ENCODE measurements around the gene HS3ST4.

The HS3ST4 gene

GRCh38 chr16:25691519-25692091, at the start of gene HS3ST4:
HS3ST4 (plus strand) TSS chr16:25691959.
- DNase-seq (ENCODE audit: low read depth in 2 of 2) = no peak

- no peak for DNase-seq (ENCODE audit: low read depth in 2 of 2)
Measured at GRCh38 chr16:25643633-25644032, 48.1 kb upstream of the HS3ST4 start.

GRCh38 chr16:25656639-25657038, 35.1 kb upstream of the HS3ST4 start:
- DNase-seq (ENCODE audit: low read depth in 2 of 2) = no peak

- no peak for DNase-seq (ENCODE audit: low read depth in 2 of 2)
Measured at GRCh38 chr16:25676820-25677219, 14.9 kb upstream of the HS3ST4 start.

GRCh38 chr16:25679511-25679910, 12.2 kb upstream of the HS3ST4 start:
- DNase-seq (ENCODE audit: low read depth in 2 of 2) = no peak

- DNase-seq (ENCODE audit: low read depth in 2 of 2) = no peak
Measured at GRCh38 chr16:25689137-25689836, 2.5 kb upstream of the HS3ST4 start.

- DNase-seq (ENCODE audit: low read depth in 2 of 2) = no peak
Measured at GRCh38 chr16:25690552-25691143, 1.1 kb upstream of the HS3ST4 start.

GRCh38 chr16:25692351-25692741, 587 bp downstream of the HS3ST4 start:
- no peak for DNase-seq (ENCODE audit: low read depth in 2 of 2)

- no peak for DNase-seq (ENCODE audit: low read depth in 2 of 2)
Measured at GRCh38 chr16:25692742-25693508, 1.2 kb downstream of the HS3ST4 start.

- no peak for DNase-seq (ENCODE audit: low read depth in 2 of 2)
Measured at GRCh38 chr16:25693631-25694030, 1.9 kb downstream of the HS3ST4 start.

- DNase-seq (ENCODE audit: low read depth in 2 of 2) = no peak
Measured at GRCh38 chr16:25699069-25699468, 7.3 kb downstream of the HS3ST4 start.

- no peak for DNase-seq (ENCODE audit: low read depth in 2 of 2)
Measured at GRCh38 chr16:25700547-25700946, 8.8 kb downstream of the HS3ST4 start.

- DNase-seq (ENCODE audit: low read depth in 2 of 2) = no peak
Measured at GRCh38 chr16:25707553-25707952, 15.8 kb downstream of the HS3ST4 start.

GRCh38 chr16:25707982-25708583, 16.3 kb downstream of the HS3ST4 start:
- no peak for DNase-seq (ENCODE audit: low read depth in 2 of 2)

GRCh38 chr16:25709213-25709612, 17.5 kb downstream of the HS3ST4 start:
- no peak for DNase-seq (ENCODE audit: low read depth in 2 of 2)

GRCh38 chr16:25713785-25714570, 22.2 kb downstream of the HS3ST4 start:
- no peak for DNase-seq (ENCODE audit: low read depth in 2 of 2)

GRCh38 chr16:25716186-25716585, 24.4 kb downstream of the HS3ST4 start:
- no peak for DNase-seq (ENCODE audit: low read depth in 2 of 2)

- no peak for DNase-seq (ENCODE audit: low read depth in 2 of 2)
Measured at GRCh38 chr16:25721439-25721838, 29.7 kb downstream of the HS3ST4 start.

GRCh38 chr16:25726430-25727098, 34.8 kb downstream of the HS3ST4 start:
- DNase-seq (ENCODE audit: low read depth in 2 of 2) = no peak

GRCh38 chr16:25729188-25729915, 37.6 kb downstream of the HS3ST4 start:
- DNase-seq (ENCODE audit: low read depth in 2 of 2) = no peak
